Midbrain (tissue), 1 donor: Measurements from ENCODE around the gene LRRC17.
"Not testable (repeated sequence)": the region's sequence is repeated elsewhere in the genome, so short reads cannot be mapped to it uniquely, and the experiment has no call there.

Experiments
- DNase-seq: peaks from one replicate; lab custom pipeline; 2025; lab: John Stamatoyannopoulos, UW

LRRC17 gene

DNA sequence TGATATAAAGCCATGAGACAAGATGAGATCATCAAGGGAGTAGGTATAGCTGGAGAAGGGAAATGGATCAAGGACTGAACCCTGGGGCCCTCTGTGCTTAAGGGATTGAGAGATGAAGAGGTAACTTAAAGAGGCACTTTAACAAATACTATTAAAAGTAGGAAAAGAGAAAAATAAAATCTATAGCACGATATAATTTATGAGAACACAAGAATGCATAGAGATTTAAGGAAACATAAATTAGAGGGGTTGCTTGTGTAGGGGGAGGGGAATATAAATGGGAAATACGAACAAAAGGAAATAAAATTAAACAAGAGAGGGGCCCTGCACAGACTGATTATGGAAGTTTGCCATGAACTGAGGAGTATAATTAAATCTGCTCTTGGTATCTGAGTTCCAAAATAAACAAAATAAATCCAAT lies 15.6 kb upstream of the LRRC17 start:
- no peak for DNase-seq

- DNase-seq: no peak
These were observed 14.8 kb upstream of the LRRC17 start for GRCh38 chr7:102897856-102898531.

- DNase-seq: no peak
These were observed 14.3 kb upstream of the LRRC17 start for GRCh38 chr7:102898532-102898859.

GRCh38 chr7:102902052-102902451 lies 10.7 kb upstream of the LRRC17 start:
- DNase-seq: not testable (repeated sequence)

DNA sequence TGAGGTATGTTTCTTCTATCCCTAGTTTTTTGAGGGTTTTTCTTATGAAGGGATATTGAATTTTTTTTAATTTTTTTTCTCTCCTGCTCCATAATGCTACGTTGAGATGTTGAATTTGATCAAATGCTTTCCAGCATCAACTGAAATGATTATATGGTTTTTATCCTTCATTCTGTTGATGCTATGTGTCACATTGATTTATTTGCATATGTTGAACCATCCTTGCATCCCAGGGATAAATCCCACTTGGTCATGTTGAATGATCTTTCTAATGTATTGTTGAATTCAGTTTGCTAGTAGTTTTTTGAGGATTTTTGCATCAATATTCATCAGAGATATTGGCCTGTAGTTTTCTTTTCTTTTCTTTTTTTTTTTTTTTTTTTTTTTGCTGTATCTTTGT lies 9.2 kb upstream of the LRRC17 start:
- not testable (repeated sequence) for DNase-seq

DNA sequence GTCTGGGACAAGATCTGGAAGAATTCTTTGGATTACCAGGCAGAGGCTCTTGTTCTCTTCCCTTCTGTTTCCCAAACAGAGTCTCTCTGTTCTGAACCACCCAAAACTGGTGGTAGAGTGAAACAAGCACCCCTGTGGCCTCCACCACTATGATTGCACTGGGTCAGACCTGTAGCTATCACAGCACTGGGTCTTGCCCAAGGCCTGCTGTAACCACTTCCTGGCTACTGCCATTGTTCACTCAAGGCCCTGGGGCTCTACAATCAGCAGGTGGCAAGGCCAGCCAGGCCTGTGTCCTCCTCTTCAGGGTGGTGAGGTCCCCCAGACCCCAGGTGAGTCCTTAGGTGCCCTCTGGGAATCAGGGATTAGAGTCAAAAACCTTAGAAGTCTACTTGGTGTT lies 4.1 kb upstream of the LRRC17 start:
- DNase-seq: no peak

DNA sequence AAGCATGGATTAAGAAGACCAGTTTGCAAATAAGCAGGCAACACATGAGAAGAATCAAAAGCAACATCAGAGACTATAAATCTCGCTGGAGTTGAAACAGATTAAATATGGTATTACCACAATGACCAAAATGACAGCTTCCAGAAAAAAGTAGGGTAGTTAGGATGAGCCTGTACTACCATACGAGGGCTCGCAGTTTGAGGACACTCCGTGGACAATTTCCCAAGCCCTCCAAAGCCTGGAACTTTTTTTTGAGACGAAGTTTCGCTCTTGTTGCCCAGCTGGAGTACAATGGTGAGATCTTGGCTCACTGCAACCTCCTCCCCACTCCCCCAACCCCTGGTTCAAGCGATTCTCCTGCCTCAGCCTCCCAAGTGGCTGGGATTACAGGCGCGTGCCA lies 1.0 kb downstream of the LRRC17 start:
- no peak for DNase-seq

GRCh38 chr7:102914585-102914984 lies 1.8 kb downstream of the LRRC17 start:
- no peak for DNase-seq

GRCh38 chr7:102916426-102916825 lies 3.6 kb downstream of the LRRC17 start:
- no peak for DNase-seq

GRCh38 chr7:102916881-102917280 lies 4.1 kb downstream of the LRRC17 start:
- DNase-seq: no peak

DNA sequence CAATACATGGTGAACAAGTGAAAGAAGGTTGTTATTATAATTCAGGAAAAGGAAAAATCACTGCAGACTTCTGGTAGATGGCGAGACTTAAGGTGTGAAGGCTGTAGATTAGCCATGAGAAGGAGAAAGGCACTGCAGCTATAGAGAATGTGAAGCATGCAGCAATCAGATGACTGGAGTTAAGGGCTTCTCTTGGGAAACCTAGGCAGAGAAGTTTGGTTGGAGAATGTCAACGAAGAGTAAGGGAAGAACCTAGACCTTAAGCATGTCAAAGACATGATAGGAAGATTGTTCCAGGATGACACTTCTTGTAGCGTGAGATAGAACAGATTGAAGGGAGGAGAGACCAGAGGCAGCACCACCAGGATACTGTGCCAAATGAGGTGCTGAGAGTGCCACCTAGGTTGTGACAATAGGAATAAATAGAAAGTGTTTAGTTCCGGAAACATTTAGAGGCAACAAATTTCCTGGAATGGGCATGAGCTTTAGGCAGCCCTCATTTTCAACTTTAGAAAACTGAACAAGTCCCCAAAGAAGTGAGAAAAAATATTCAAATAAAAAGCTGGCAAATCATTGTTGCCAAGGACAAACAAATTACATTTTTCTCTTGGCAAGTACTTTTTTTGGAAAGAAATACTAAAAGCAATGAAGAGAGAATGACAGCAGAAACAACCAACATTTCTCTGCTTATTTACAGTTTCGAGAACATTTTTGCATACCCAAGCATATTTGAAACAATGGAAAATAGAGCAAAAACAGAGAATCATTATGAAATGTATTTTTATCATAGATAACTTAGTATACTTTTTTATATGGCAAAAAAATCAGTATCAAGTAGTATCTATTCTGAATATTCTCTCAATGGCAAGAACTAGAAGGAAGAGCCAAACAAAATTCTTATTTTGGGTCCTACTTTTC lies 4.9 kb downstream of the LRRC17 start:
- DNase-seq: no peak

DNA sequence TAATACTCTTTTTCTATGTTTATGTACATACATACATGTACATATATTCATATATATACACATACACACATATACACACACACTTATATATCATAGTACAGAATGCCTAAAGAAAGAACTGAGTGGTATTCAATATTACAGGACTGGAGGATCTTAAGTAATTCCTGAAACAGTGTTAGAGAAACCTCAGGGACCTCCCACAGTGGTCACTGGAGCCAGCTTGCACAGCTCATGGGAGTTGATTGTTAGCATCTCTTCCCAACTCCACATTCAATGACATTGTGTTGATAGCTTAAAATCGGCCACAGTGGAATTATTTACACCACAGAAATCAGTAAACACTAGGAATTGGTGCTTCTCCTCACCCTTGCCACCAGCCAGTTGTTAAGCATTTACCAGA lies 6.0 kb downstream of the LRRC17 start:
- DNase-seq: no peak

- no peak for DNase-seq
These were observed 13.4 kb downstream of the LRRC17 start for GRCh38 chr7:102925976-102926782.

DNA sequence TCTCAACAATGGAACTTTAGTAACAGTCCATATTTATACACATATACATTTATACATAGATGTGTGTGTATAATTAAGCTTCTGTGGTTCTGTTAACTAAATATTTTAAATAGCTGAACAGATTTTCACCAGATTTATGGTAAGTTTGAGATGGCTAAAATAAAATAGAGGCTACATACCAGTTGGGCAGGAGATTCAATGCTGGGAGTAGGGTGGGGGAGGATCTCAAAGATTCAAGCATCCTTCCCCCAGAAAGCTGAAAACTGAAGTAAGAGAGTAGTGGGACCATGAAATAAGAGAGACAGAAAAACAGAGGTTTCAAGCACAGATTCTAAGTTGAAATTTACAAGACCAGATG lies 14.0 kb downstream of the LRRC17 start:
- no peak for DNase-seq

DNA sequence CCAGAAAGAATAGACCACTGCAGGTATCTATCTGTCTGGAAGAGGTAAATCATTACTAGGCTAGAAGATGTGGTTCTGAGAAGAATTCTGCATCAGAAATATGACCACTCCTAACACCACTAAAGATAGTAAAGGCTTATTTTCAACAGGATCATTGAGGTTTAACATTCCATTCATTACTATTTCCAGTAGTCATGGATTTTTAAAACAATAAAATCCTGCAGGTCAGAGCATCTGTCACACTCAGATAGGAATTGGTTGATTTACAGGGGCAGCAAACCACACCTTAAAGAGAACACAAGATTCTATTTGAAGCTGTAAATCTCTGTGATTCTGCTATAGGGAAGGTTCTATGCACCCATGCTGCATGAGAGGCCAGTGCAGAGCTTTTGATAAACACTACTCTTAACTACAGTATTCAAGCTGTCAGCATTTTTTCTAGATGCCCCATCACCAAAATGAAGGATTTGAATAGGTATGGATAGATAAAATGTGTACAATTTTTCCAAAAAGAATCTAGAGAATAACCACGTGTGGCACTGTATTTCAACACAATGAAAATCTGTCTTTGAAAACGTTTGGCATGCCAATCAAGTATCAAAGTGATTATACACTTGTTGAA lies 14.6 kb downstream of the LRRC17 start:
- no peak for DNase-seq

- no peak for DNase-seq
These were observed 19.0 kb downstream of the LRRC17 start for GRCh38 chr7:102931757-102932156.

DNA sequence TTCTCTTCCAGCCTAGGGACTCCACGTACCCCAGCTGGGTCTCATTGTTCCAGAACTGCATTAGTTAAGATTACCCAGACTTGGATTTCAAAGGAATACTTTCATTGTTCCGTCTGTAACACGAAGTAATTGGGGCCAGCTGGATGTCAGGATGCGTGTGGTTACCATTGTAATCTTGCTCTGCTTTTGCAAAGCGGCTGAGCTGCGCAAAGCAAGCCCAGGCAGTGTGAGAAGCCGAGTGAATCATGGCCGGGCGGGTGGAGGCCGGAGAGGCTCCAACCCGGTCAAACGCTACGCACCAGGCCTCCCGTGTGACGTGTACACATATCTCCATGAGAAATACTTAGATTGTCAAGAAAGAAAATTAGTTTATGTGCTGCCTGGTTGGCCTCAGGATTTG lies 21.0 kb downstream of the LRRC17 start:
- DNase-seq: no peak

DNA sequence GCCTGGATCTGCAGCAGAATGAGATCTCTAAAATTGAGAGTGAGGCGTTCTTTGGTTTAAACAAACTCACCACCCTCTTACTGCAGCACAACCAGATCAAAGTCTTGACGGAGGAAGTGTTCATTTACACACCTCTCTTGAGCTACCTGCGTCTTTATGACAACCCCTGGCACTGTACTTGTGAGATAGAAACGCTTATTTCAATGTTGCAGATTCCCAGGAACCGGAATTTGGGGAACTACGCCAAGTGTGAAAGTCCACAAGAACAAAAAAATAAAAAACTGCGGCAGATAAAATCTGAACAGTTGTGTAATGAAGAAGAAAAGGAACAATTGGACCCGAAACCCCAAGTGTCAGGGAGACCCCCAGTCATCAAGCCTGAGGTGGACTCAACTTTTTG lies 21.4 kb downstream of the LRRC17 start:
- DNase-seq: no peak

DNA sequence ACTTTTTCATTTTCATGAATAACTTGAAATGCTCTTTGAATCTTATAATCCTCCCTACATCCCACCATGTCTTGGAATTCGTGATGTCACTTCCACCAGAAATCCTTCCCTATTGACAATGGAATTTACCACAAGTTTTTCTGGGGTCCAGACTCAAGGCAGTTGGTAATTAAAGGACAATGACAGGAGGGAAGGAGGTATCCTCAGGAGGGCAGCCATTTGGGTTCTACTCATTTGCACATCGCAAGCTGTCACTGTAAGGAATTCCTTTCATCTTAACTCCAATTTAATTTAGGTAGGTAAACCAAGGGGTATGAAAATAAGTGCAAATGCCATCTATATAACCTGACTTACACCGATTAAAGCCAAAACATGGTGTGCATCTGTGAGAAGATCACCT lies 21.9 kb downstream of the LRRC17 start:
- DNase-seq: no peak

- DNase-seq: no peak
These were observed 22.8 kb downstream of the LRRC17 start for GRCh38 chr7:102935450-102936115.

- no peak for DNase-seq
These were observed 25.9 kb downstream of the LRRC17 start for GRCh38 chr7:102938679-102939078.
